IMR-90 (cell line): Measurements from ENCODE around the gene HINT3. TPM values are rescaled to one million over a fixed set of nuclear protein-coding genes. Genes with fewer than 3 reads are reported as not detected.

Source experiments
- ATAC-seq: fragments of 200-7000 bp; cut with Tn5 transposase; 2 replicates; pipeline ENCODE4 v1.9.1; 2020; ENCODE audit warnings: low read depth, mild to moderate bottlenecking, moderate library complexity
- BruUV-seq: library from RNA; stranded (reverse); fragments of 400-500 nt; replicated peaks from 2 replicates; lab custom pipeline; 2021; lab: Mats Ljungman, UMichigan
- CTCF ChIA-PET: fragments of 300-600 bp; formaldehyde crosslinking; extraction: SDS; loops from one replicate; lab custom pipeline; 2021; ENCODE audit warnings: antibody characterized with exemption; lab: Yijun Ruan, JAX
- POLR2A ChIA-PET: fragments of 300-600 bp; sonication (Branson Sonifier 250); formaldehyde crosslinking; loops from one replicate; lab custom pipeline; 2022; ENCODE audit warnings: antibody characterized with exemption; ENCODE audit not compliant: unreplicated experiment; lab: Charles Lee
- DNase-seq: peaks from one replicate; pipeline ENCODE4 v3.0.0; 2013
- H2AFZ ChIP-seq: replicated peaks from 2 replicates; pipeline ENCODE3; 2013; ENCODE audit warnings: low read length, mild to moderate bottlenecking; ENCODE audit not compliant: poor library complexity
- H2AK5ac ChIP-seq: 2 replicates; pipeline ENCODE4 v1.6.1; 2013; ENCODE audit warnings: low read depth, low read length, inconsistent platforms
- H2AK9ac ChIP-seq: replicated peaks from 2 replicates; pipeline ENCODE3; 2013; ENCODE audit warnings: mild to moderate bottlenecking, low read depth, low read length, moderate library complexity; ENCODE audit not compliant: poor library complexity
- H2BK120ac ChIP-seq: 2 replicates; pipeline ENCODE4 v1.6.1; 2013; ENCODE audit warnings: low read depth, low read length, inconsistent platforms
- H2BK15ac ChIP-seq: 3 replicates; pipeline ENCODE4 v1.6.1; 2013; ENCODE audit warnings: low read depth, low read length, inconsistent platforms
- H2BK20ac ChIP-seq: 2 replicates; pipeline ENCODE4 v1.6.1; 2013; ENCODE audit warnings: low read depth, mild to moderate bottlenecking, inconsistent platforms, low read length, moderate library complexity
- H2BK5ac ChIP-seq: 2 replicates; pipeline ENCODE4 v1.6.1; 2013; ENCODE audit warnings: mild to moderate bottlenecking, low read depth, low read length, inconsistent platforms; ENCODE audit not compliant: poor library complexity, severe bottlenecking
- H3K14ac ChIP-seq: replicated peaks from 2 replicates; pipeline ENCODE4 v1.6.1; 2013; ENCODE audit warnings: low read depth, low read length, inconsistent platforms
- H3K18ac ChIP-seq: 2 replicates; pipeline ENCODE4 v1.6.1; 2013; ENCODE audit warnings: low read depth, low read length, control low read depth
- H3K23ac ChIP-seq: 2 replicates; pipeline ENCODE4 v1.6.1; 2013; ENCODE audit warnings: low read depth, low read length, inconsistent platforms
- H3K27ac ChIP-seq: 2 replicates; pipeline ENCODE4 v1.5.1; 2013; ENCODE audit warnings: mild to moderate bottlenecking, control low read depth, low read length; ENCODE audit not compliant: insufficient read depth
- H3K27me3 ChIP-seq: 2 replicates; pipeline ENCODE4 v1.6.1; 2013; ENCODE audit warnings: low read length; ENCODE audit not compliant: control insufficient read depth, insufficient read depth
- H3K36me3 ChIP-seq: 2 replicates; pipeline ENCODE4 v1.6.1; 2013; ENCODE audit warnings: low read length, mixed read lengths; ENCODE audit not compliant: control insufficient read depth, insufficient read depth
- H3K4ac ChIP-seq: 2 replicates; pipeline ENCODE4 v1.6.1; 2013; ENCODE audit warnings: low read depth, low read length, inconsistent platforms
- H3K4me1 ChIP-seq: 2 replicates; pipeline ENCODE4 v1.6.1; 2013; ENCODE audit warnings: low read length, mixed read lengths; ENCODE audit not compliant: control insufficient read depth, insufficient read depth
- H3K4me2 ChIP-seq: 2 replicates; pipeline ENCODE4 v1.6.1; 2013; ENCODE audit warnings: low read depth, mild to moderate bottlenecking, control low read depth, low read length, moderate library complexity
- H3K4me3 ChIP-seq: 2 replicates; pipeline ENCODE4 v1.5.1; 2013; ENCODE audit warnings: low read depth, mild to moderate bottlenecking, control low read depth, low read length, moderate library complexity; ENCODE audit not compliant: insufficient read depth
- H3K56ac ChIP-seq: 2 replicates; pipeline ENCODE4 v1.6.1; 2013; ENCODE audit warnings: low read length, inconsistent platforms; ENCODE audit not compliant: insufficient read depth; ENCODE audit errors: extremely low read depth
- H3K79me1 ChIP-seq, 2 experiments: 2 replicates each; pipeline ENCODE4 v1.6.1; 2013; ENCODE audit warnings: low read length in 2 of 2, inconsistent platforms in 1 of 2, low read depth in 1 of 2
- H3K9ac ChIP-seq: 2 replicates; pipeline ENCODE4 v1.6.1; 2013; ENCODE audit warnings: low read depth, low read length, control low read depth
- H3K9me1 ChIP-seq: 2 replicates; pipeline ENCODE4 v1.6.1; 2013; ENCODE audit warnings: low read length, inconsistent platforms; ENCODE audit not compliant: insufficient read depth
- H3K9me3 ChIP-seq: 2 replicates; pipeline ENCODE4 v1.6.1; 2013; ENCODE audit warnings: low read length; ENCODE audit not compliant: control insufficient read depth, insufficient read depth
- H4K20me1 ChIP-seq: 2 replicates; pipeline ENCODE4 v1.6.1; 2013; ENCODE audit warnings: low read length, inconsistent platforms; ENCODE audit not compliant: insufficient read depth
- H4K5ac ChIP-seq: 2 replicates; pipeline ENCODE4 v1.6.1; 2013; ENCODE audit warnings: mild to moderate bottlenecking, low read depth, low read length, control low read depth
- H4K8ac ChIP-seq, 2 experiments: 2 replicates each; pipeline ENCODE4 v1.6.1; 2013; ENCODE audit warnings: low read depth in 2 of 2, low read length in 2 of 2, control low read depth in 1 of 2, inconsistent platforms in 1 of 2
- H4K91ac ChIP-seq: 2 replicates; pipeline ENCODE4 v1.6.1; 2013; ENCODE audit warnings: low read depth, low read length, inconsistent platforms; ENCODE audit not compliant: insufficient read depth
- BHLHE40 ChIP-seq: fragments of 150-350 bp; IDR thresholded peaks from 2 replicates; pipeline ENCODE4 v1.6.1; 2016; ENCODE audit warnings: mild to moderate bottlenecking, low read depth, low read length
- RFX5 ChIP-seq: IDR thresholded peaks from 2 replicates; pipeline ENCODE4 v1.8.0; 2012; ENCODE audit warnings: low read depth, mild to moderate bottlenecking, low read length, moderate library complexity
- WGBS, 2 experiments: methylation state at CpG; one replicate each; pipeline versions ENCODE4 v1.1.5 to v1.1.7; 2013; ENCODE audit warnings: missing lambda C conversion rate in 2 of 2; ENCODE audit not compliant: insufficient read length in 1 of 2; ENCODE audit errors: extremely low coverage in 2 of 2; 5-methylcytosine and 5-hydroxymethylcytosine counted together
- dilution Hi-C: fragments of 300-500 bp; cut with HindIII; formaldehyde crosslinking; loops from one replicate; pipeline ENCODE4 v1.14.3; 2018; ENCODE audit warnings: low sequenced_read_pairs; ENCODE audit not compliant: unreplicated experiment
- in situ Hi-C: fragments of 300-500 bp; cut with MboI; formaldehyde crosslinking; loops from 3 replicates; pipeline ENCODE4 v1.14.3; 2019; ENCODE audit warnings: low sequenced_read_pairs, inconsistent platforms, mixed read lengths
- intact Hi-C: fragments of 100-400 bp; cut with micrococcal nuclease; formaldehyde crosslinking; loops from 2 replicates; pipeline ENCODE4 v1.10.0; 2022
- polyA plus RNA-seq, 3 experiments: library from polyadenylated mRNA; depleted of rRNA; stranded (reverse); fragments of >200 nt; gene quantifications; 2 replicates each; pipeline ENCODE4 v1.2.3, GENCODE V29; 2012; ENCODE audit warnings: low replicate concordance in 1 of 3
- total RNA-seq: library from RNA; depleted of rRNA; stranded (reverse); fragments of >200 nt; gene quantifications from 2 replicates; pipeline ENCODE4 v1.2.3, GENCODE V29; 2012
- TF ChIP-seq, protein P1 (sequence below): fragments of 150-350 bp; IDR thresholded peaks from 2 replicates; pipeline ENCODE4 v1.6.1; 2017; ENCODE audit warnings: mild to moderate bottlenecking, antibody characterized with exemption, low read length, low read depth

Gene HINT3
- total and polyA plus RNA-seq, 2 of the 4 experiments (the other 2 are of a cell fraction): 3.4 to 6.5 TPM

DNA sequence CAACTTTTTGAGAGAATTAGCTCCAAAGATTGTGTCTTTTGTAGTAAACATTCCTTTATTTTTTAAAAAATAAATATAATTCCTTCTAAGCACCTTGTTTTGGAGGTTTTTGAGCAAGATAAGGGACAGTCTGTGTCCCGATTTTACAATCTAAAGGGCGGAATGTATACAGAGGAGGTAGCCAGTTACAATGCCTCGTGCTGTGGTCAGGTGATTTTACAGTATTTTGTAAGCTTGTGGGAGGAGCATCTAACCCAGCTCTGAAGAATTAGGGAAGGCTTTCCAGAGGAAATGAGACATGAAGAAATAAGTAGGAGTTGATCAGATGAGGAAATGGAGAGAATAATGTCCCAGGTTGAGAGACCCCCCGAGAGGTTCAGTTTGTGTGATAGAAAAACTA lies 1.3 kb downstream of the HINT3 start:
- Histone ChIP-seq H4K20me1 (no peaks in the 10 kb centered on the region), H3K4me1 (no peaks in the 10 kb centered on the region), H3K56ac (no peak overlapping the region), H3K9ac (no peak overlapping the region; the same call in 1 of the 2 replicates), H4K5ac (no peak overlapping the region), H4K91ac (no peak overlapping the region), H3K4me3 (peak overlapping the region; percentile 72; the same call in 1 of the 2 replicates), H3K36me3 (no peaks in the 10 kb centered on the region), H2AK9ac (no peak overlapping the region), H2BK15ac (no peak overlapping the region), H3K27me3 (no peaks in the 10 kb centered on the region), H3K14ac (0 out of 2 replicates have a peak overlapping the region, but pooled peaks have one; percentile 3), H3K27ac (no peak overlapping the region), H3K9me3 (no peaks in the 10 kb centered on the region), H3K9me1 (no peaks in the 10 kb centered on the region; the same call in 1 of the 2 replicates), H4K8ac (peak overlapping the region; percentile 2 to 41; a peak in 2 of 4 replicates), H3K4ac (peak overlapping the region; percentile 3; the same call in 1 of the 2 replicates), H2AFZ (no peak overlapping the region), H2AK5ac (no peak overlapping the region), H3K23ac (peak overlapping the region; percentile 87; the same call in 1 of the 2 replicates), H3K4me2 (peak overlapping the region; percentile 97), H2BK5ac (no peak overlapping the region), H2BK20ac (no peak overlapping the region), H3K79me1 (peaks cover 14 to 27% of the 10 kb centered on the region in 2 experiments), H2BK120ac (no peak overlapping the region), H3K18ac (no peak overlapping the region)
- ATAC-seq (no peak), DNase-seq (peak; percentile 65)
- dilution Hi-C loops (no loop called here), in situ Hi-C loops (loop anchor here (5.0 kb wide), 1 partner anchor 171 kb away; no protein-coding TSS in a partner anchor), intact Hi-C loops (loop anchor here (2.0 to 5.0 kb wide), 2 partner anchors 51 to 101 kb away; no protein-coding TSS in a partner anchor)
- CTCF ChIA-PET: interaction anchor here (1.0 to 4.0 kb wide), 5 partner anchors 10 to 177 kb away, joined by 3 to 45 read pairs (median 4); partner anchors contain the start of gene NCOA7
- 87% methylated on average over 3 of the region's 4 CpGs; no CpG with 5 or more reads in 1 of the 2 experiments for WGBS, 2 experiments
- POLR2A ChIA-PET: interaction anchor here (1.1 kb wide), 1 partner anchor 167 kb away, joined by 3 read pairs; the partner anchor contains the start of gene NCOA7
- TF ChIP-seq BHLHE40 (no peak), RFX5 (no peak)
- TF ChIP-seq, protein P1, sequence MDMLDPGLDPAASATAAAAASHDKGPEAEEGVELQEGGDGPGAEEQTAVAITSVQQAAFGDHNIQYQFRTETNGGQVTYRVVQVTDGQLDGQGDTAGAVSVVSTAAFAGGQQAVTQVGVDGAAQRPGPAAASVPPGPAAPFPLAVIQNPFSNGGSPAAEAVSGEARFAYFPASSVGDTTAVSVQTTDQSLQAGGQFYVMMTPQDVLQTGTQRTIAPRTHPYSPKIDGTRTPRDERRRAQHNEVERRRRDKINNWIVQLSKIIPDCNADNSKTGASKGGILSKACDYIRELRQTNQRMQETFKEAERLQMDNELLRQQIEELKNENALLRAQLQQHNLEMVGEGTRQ: peak; percentile 33; the same call in 1 of the 2 replicates
- BruUV-seq: no TSS peak
